K562 (cell line): ENCODE results near the gene PFN3. TPM values are rescaled to one million over a fixed set of nuclear protein-coding genes. Genes with fewer than 3 reads are reported as not detected.

ENCODE experiments used
- CEBPG ChIP-seq, 3 experiments: fragments of 200-800 bp in 1 of 3; sonication (Bioruptor generic) in 1 of 3; sonication (generic) in 1 of 3; formaldehyde crosslinking in 1 of 3; IDR thresholded peaks in 2 of 3; conservative IDR thresholded peaks in 1 of 3; 2 replicates each; pipeline versions ENCODE4 v1.6.1 to v1.8.0; 2016 to 2022; ENCODE audit warnings: missing compliant biosample characterization in 2 of 3, missing genetic modification characterization in 2 of 3, mild to moderate bottlenecking in 1 of 3, missing genetic modification reagents in 1 of 3
- EGR1 ChIP-seq: fragments of 450-650 bp; conservative IDR thresholded peaks from 2 replicates; pipeline ENCODE4 v1.6.1; 2017; ENCODE audit warnings: mild to moderate bottlenecking
- ELF4 ChIP-seq: fragments of 450-650 bp; formaldehyde crosslinking; IDR thresholded peaks from 2 replicates; pipeline ENCODE4 v1.4.0; 2022; ENCODE audit warnings: missing genetic modification characterization
- HDAC1 ChIP-seq, 2 experiments: fragments of 450-650 bp; IDR thresholded peaks; 2 replicates each; pipeline ENCODE4 v1.6.1; 2016 to 2017; ENCODE audit warnings: inconsistent platforms in 1 of 2, mild to moderate bottlenecking in 1 of 2, moderate library complexity in 1 of 2
- KHSRP ChIP-seq: fragments of 450-650 bp; IDR thresholded peaks from 2 replicates; pipeline ENCODE4 v1.6.1; 2017
- KLF10 ChIP-seq: fragments of 250-450 bp; sonication (Bioruptor Pico); IDR thresholded peaks from 2 replicates; pipeline ENCODE4 v1.6.1; 2021; ENCODE audit warnings: matching md5 sums
- MAZ ChIP-seq, 2 experiments: fragments of 450-650 bp in 1 of 2; sonication (generic) in 1 of 2; formaldehyde crosslinking; IDR thresholded peaks in 1 of 2; conservative IDR thresholded peaks in 1 of 2; 2 replicates each; pipeline versions ENCODE4 v1.4.0 to v1.5.0; 2020; ENCODE audit warnings: mild to moderate bottlenecking in 1 of 2, missing genetic modification reagents in 1 of 2
- RNF2 ChIP-seq: sonication (generic); IDR thresholded peaks from 2 replicates; pipeline ENCODE4 v1.6.1; 2016
- TCF3 ChIP-seq: sonication (generic); formaldehyde crosslinking; IDR thresholded peaks from 2 replicates; pipeline ENCODE4 v1.4.0; 2020; ENCODE audit warnings: mild to moderate bottlenecking, missing genetic modification reagents
- ZBTB7A ChIP-seq: IDR thresholded peaks from 2 replicates; pipeline ENCODE4 v1.6.1; 2011; ENCODE audit warnings: low read depth, mild to moderate bottlenecking, low read length, moderate library complexity, borderline replicate concordance; ENCODE audit not compliant: control insufficient read depth
- polyA plus RNA-seq, 8 experiments: library from polyadenylated mRNA; depleted of rRNA in 4 of 8; stranded (reverse) in 5 of 8; unstranded in 3 of 8; fragments of >200 nt; fragmentation: Nextera tagmentation in 2 of 8; fragmentation: Illumina TruSeq in 1 of 8; extraction: Ambion mirVana in 2 of 8; extraction: Trizol in 1 of 8; gene quantifications; 2 replicates each; pipeline versions ENCODE4 v1.2.1 to v1.2.3, GENCODE V29; 2011 to 2014; ENCODE audit warnings: inconsistent platforms in 1 of 8, missing spikeins in 1 of 8
- total RNA-seq, 7 experiments: library from RNA; depleted of rRNA in 6 of 7; stranded (reverse); fragments of >200 nt in 6 of 7; fragmentation: Illumina TruSeq in 2 of 7; extraction: Trizol in 2 of 7; gene quantifications; 2 replicates each; pipeline versions ENCODE4 v1.2.1 to v1.2.3, GENCODE V29; 2011 to 2021; ENCODE audit warnings: low replicate concordance in 1 of 7
- TF ChIP-seq, protein P1 (sequence below): fragments of 250-450 bp; sonication (Bioruptor Pico); IDR thresholded peaks from 2 replicates; pipeline ENCODE4 v1.5.0; 2022; ENCODE audit warnings: mild to moderate bottlenecking
- TF ChIP-seq, protein P2 (sequence below): fragments of 250-450 bp; sonication (Bioruptor Pico); IDR thresholded peaks from 2 replicates; pipeline ENCODE4 v1.8.0; 2021; ENCODE audit warnings: moderate library complexity, mild to moderate bottlenecking, inconsistent platforms
- TF ChIP-seq, protein P3 (sequence below): sonication (generic); formaldehyde crosslinking; IDR thresholded peaks from 2 replicates; pipeline ENCODE4 v1.8.0; 2022; ENCODE audit warnings: missing genetic modification reagents, mild to moderate bottlenecking, moderate library complexity, borderline replicate concordance

The PFN3 gene
- total and polyA plus RNA-seq, 9 of the 15 experiments (the other 6 are each of a cell fraction or from before 2014, with no cell fraction given), result not detected

DNA sequence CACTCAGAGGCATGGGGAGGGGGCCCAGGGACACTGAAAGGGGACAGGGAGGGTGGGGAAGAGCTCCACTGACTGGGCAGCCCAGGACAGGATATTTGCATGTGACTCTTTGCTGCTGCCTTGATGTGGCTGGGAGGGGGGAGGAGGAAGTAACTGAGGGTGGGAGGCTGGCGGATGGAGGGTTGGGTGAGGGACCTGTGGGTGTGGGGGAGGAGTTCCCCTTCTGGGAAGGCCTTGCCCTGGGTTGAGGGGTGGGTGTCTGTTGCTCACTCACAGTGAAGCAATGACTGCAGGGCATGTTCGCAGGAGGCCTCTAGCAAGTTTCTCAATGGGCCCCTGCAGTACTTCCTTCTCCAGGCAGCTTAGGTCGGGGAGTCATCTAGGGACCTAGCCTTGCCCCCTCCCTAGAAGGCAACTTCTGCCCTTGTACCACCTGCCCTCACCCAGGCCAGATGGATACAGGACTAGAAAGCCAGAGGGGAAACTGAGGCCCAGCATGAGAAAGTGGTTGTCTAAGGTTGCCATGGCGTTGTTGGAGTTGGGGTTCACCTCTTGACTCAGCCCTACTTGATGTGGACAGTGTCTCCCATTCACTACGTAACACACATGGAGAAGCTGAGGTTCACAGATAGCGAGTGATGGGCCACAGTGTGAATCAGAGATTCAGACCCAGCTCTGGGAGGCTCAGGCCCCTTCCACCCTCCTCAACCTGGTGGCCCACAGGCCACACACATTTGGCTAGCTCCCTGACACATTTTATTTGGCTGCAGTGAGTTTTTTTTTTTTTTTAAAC is 29.0 kb upstream of the PFN3 start (continued):
- peak; percentile 14; the same call in 1 of the 2 replicates for TF ChIP-seq ZBTB7A
- no peak for TF ChIP-seq ELF4
- peak in 1 of 2 experiments; percentile 18; a peak in 1 of 4 replicates for TF ChIP-seq HDAC1 (IDR thresholded peaks at IDR 0.05)
- TF ChIP-seq CEBPG (CRISPR knock-in tag; IDR thresholded peaks at IDR 0.05), result no peak
- TF ChIP-seq CEBPG (tag; conservative IDR thresholded peaks at IDR 0.05 in 1 of 2, IDR thresholded peaks at IDR 0.05 in 1 of 2), result 0 out of 4 replicates have a peak, but pooled peaks of 1 of the 2 experiments have one; percentile 21
- TF ChIP-seq, protein P1, sequence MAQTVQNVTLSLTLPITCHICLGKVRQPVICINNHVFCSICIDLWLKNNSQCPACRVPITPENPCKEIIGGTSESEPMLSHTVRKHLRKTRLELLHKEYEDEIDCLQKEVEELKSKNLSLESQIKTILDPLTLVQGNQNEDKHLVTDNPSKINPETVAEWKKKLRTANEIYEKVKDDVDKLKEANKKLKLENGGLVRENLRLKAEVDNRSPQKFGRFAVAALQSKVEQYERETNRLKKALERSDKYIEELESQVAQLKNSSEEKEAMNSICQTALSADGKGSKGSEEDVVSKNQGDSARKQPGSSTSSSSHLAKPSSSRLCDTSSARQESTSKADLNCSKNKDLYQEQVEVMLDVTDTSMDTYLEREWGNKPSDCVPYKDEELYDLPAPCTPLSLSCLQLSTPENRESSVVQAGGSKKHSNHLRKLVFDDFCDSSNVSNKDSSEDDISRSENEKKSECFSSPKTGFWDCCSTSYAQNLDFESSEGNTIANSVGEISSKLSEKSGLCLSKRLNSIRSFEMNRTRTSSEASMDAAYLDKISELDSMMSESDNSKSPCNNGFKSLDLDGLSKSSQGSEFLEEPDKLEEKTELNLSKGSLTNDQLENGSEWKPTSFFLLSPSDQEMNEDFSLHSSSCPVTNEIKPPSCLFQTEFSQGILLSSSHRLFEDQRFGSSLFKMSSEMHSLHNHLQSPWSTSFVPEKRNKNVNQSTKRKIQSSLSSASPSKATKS (CRISPR knock-in tag), result no peak
- no peak for TF ChIP-seq KLF10 (CRISPR knock-in tag)
- TF ChIP-seq KHSRP, result no peak
- peak; percentile 76 for TF ChIP-seq EGR1
- TF ChIP-seq RNF2, result peak; percentile 41; the same call in 1 of the 2 replicates
- TF ChIP-seq, protein P2, sequence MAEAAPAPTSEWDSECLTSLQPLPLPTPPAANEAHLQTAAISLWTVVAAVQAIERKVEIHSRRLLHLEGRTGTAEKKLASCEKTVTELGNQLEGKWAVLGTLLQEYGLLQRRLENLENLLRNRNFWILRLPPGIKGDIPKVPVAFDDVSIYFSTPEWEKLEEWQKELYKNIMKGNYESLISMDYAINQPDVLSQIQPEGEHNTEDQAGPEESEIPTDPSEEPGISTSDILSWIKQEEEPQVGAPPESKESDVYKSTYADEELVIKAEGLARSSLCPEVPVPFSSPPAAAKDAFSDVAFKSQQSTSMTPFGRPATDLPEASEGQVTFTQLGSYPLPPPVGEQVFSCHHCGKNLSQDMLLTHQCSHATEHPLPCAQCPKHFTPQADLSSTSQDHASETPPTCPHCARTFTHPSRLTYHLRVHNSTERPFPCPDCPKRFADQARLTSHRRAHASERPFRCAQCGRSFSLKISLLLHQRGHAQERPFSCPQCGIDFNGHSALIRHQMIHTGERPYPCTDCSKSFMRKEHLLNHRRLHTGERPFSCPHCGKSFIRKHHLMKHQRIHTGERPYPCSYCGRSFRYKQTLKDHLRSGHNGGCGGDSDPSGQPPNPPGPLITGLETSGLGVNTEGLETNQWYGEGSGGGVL (CRISPR knock-in tag), result no peak
- TF ChIP-seq MAZ (CRISPR knock-in tag; conservative IDR thresholded peaks at IDR 0.05 in 1 of 2, IDR thresholded peaks at IDR 0.05 in 1 of 2), result peak in 1 of 2 experiments; percentile 35; a peak in 1 of 4 replicates
- TF ChIP-seq, protein P3, sequence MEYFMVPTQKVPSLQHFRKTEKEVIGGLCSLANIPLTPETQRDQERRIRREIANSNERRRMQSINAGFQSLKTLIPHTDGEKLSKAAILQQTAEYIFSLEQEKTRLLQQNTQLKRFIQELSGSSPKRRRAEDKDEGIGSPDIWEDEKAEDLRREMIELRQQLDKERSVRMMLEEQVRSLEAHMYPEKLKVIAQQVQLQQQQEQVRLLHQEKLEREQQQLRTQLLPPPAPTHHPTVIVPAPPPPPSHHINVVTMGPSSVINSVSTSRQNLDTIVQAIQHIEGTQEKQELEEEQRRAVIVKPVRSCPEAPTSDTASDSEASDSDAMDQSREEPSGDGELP (CRISPR knock-in tag), result no peak
- TF ChIP-seq TCF3 (CRISPR knock-in tag), result 0 out of 2 replicates have a peak, but pooled peaks have one; percentile 4
